ENCODE measurements around the gene REXO1. TPM values are rescaled to one million over a fixed set of nuclear protein-coding genes. Genes with fewer than 3 reads are reported as not detected.
A peak's percentile ranks its signal among the peaks of the same experiment; 100 is the strongest.

Gene REXO1
- total and polyA plus RNA-seq, 2 donors (not counting 3 experiments of a cell fraction or from before 2014, with no cell fraction given) = 41.1 to 56.9 TPM

DNA sequence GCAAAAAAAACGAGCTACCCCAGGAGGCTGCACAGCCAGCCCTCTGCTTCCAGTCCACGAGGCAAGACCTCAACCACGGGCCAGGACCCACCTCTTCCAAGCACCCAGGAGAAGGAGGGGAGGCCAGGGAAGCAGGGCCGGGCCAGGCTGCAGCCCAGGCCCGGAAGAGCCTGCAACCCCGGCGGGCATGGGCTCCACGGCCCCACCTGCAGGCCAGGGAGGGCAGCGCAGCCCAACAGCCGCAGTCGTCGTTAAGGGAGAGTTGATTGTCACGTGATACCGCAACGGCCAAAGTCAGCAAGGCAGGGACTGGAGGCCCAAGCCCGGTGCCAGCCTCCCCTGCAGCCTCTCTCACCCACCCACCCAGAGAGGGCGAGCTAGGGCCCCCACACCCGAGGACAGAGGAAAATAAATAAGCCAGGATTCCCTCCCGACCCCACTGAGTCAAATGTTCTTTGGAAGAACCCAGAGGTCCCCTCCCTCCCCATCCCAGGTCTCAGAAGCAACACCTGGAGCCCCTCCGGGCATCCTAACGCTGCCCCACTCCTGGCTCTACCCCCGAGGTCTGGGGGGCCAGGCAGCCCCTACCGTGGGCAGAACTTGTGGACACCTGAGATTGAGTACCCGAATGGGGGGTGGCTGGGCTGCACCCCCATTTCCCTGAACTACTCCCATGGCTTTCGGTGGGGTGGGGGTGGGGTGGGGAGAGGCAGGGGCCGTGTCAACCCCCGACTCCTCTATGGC, 5.2 kb upstream of the REXO1 start:
- peaks cover 49% of the 10 kb centered on the region for H3K79me2 ChIP-seq (ENCODE audit: control insufficient read depth, insufficient read depth, low read length)
- no peak overlapping the region for H3K4me3 ChIP-seq (replicated peaks in 1 of 3; ENCODE audit: insufficient read depth in 1 of 3, low read depth in 1 of 3, low read length in 3 of 3)
- BruUV-seq (replicated peaks) = no TSS peak
- peaks cover 32% of the 10 kb centered on the region for H3K4me1 ChIP-seq (ENCODE audit: control insufficient read depth, extremely low read depth, insufficient read depth, low read length)
- no peaks in the 10 kb centered on the region for H3K36me3 ChIP-seq (ENCODE audit: control insufficient read depth in 2 of 2, extremely low read depth in 1 of 2, insufficient read depth in 2 of 2, low read length in 2 of 2)
- ChIA-PET CTCF (interaction anchor here (0.9 to 1.8 kb wide), 5 partner anchors 12 to 27 kb away, joined by 3 to 8 read pairs (median 3); no protein-coding TSS in a partner anchor), POLR2A (no interaction called here)
- dilution Hi-C loops (cut with MboI; ENCODE audit: extremely low pct_ligation_motif_present, low sequenced_read_pairs) (no loop called here), intact Hi-C loops (cut with micrococcal nuclease) (no loop called here)
- FAIRE-seq (peak; percentile 85), DNase-seq (ENCODE audit: low read depth, low spot score) (peak; percentile 79)
- H3K9ac ChIP-seq (replicated peaks; ENCODE audit: extremely low read depth, insufficient read depth, low read length) = no peak overlapping the region
- H3K9me3 ChIP-seq (replicated peaks; ENCODE audit: control insufficient read depth, insufficient read depth, low read length) = no peaks in the 10 kb centered on the region
- no peak overlapping the region for H3K27ac ChIP-seq (ENCODE audit: insufficient read depth, low read depth, low read length)
- H3K27me3 ChIP-seq (ENCODE audit: control insufficient read depth in 2 of 2, insufficient read depth in 2 of 2, low read length in 2 of 2) = no peaks in the 10 kb centered on the region
- H3K9me1 ChIP-seq (replicated peaks; ENCODE audit: control insufficient read depth, extremely low read depth, insufficient read depth, low read length) = no peaks in the 10 kb centered on the region
- H2AFZ ChIP-seq (ENCODE audit: low read depth, low read length) = no peak overlapping the region
- H4K20me1 ChIP-seq (replicated peaks; ENCODE audit: control insufficient read depth, extremely low read depth, insufficient read depth, low read length) = no peaks in the 10 kb centered on the region
- TF ChIP-seq POLR2A (IDR thresholded peaks at IDR 0.05; ENCODE audit: low read depth, low read length) = no peak
- TF ChIP-seq, protein P1, sequence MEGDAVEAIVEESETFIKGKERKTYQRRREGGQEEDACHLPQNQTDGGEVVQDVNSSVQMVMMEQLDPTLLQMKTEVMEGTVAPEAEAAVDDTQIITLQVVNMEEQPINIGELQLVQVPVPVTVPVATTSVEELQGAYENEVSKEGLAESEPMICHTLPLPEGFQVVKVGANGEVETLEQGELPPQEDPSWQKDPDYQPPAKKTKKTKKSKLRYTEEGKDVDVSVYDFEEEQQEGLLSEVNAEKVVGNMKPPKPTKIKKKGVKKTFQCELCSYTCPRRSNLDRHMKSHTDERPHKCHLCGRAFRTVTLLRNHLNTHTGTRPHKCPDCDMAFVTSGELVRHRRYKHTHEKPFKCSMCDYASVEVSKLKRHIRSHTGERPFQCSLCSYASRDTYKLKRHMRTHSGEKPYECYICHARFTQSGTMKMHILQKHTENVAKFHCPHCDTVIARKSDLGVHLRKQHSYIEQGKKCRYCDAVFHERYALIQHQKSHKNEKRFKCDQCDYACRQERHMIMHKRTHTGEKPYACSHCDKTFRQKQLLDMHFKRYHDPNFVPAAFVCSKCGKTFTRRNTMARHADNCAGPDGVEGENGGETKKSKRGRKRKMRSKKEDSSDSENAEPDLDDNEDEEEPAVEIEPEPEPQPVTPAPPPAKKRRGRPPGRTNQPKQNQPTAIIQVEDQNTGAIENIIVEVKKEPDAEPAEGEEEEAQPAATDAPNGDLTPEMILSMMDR (IDR thresholded peaks at IDR 0.05; ENCODE audit: extremely low read depth in 1 of 2, insufficient read depth in 1 of 2, low read depth in 1 of 2, low read length in 2 of 2) = peak; percentile 92 to 96
- TF ChIP-seq, protein P2, sequence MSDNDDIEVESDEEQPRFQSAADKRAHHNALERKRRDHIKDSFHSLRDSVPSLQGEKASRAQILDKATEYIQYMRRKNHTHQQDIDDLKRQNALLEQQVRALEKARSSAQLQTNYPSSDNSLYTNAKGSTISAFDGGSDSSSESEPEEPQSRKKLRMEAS (IDR thresholded peaks at IDR 0.05; ENCODE audit: insufficient read depth, insufficient read length) = peak; percentile 34
- TF ChIP-seq POLR2AphosphoS5 (IDR thresholded peaks at IDR 0.05; ENCODE audit: insufficient read depth, low read depth, low read length) = no peak
- no peak for TF ChIP-seq JUN (IDR thresholded peaks at IDR 0.05; ENCODE audit: borderline replicate concordance, insufficient read depth, insufficient read length, low read depth)
- no peak for TF ChIP-seq MYC (IDR thresholded peaks at IDR 0.05; ENCODE audit: low read depth, low read length)
- no peak for TF ChIP-seq FOS (IDR thresholded peaks at IDR 0.05; ENCODE audit: borderline replicate concordance, insufficient read depth, low read length)
- TF ChIP-seq GATA2 (IDR thresholded peaks at IDR 0.05; ENCODE audit: insufficient read depth, insufficient read length, low read depth, low read length) = no peak
- no peak for TF ChIP-seq EZH2 (IDR thresholded peaks at IDR 0.05; ENCODE audit: borderline replicate concordance, low read depth, low read length, severe bottlenecking)
- no peak overlapping the region for H3K4me2 ChIP-seq (ENCODE audit: insufficient read depth, low read length)

All from endothelial cell of umbilical vein (primary cell).